Endodermal cell (in vitro differentiated cells): Measurements from ENCODE around the gene SUDS3. TPM values are rescaled to one million over a fixed set of nuclear protein-coding genes. Genes with fewer than 3 reads are reported as not detected.
"Not testable (repeated sequence)": the region's sequence is repeated elsewhere in the genome, so short reads cannot be mapped to it uniquely, and the experiment has no call there.

ENCODE experiments used
- DNase-seq: peaks from one replicate; pipeline ENCODE4 v3.0.0-alpha.2; 2017
- H3K27ac ChIP-seq: 2 replicates; pipeline ENCODE4 v1.5.1; 2013; ENCODE audit warnings: mild to moderate bottlenecking, low read depth, low read length, moderate library complexity
- H3K27me3 ChIP-seq: 2 replicates; pipeline ENCODE4 v1.6.1; 2013; ENCODE audit warnings: mild to moderate bottlenecking, low read length, moderate library complexity; ENCODE audit not compliant: insufficient read depth, control insufficient read depth, poor library complexity, severe bottlenecking
- H3K36me3 ChIP-seq: 2 replicates; pipeline ENCODE4 v1.7.0; 2013; ENCODE audit warnings: mild to moderate bottlenecking, low read length, moderate library complexity; ENCODE audit not compliant: control insufficient read depth, insufficient read depth
- H3K4me1 ChIP-seq: one replicate; pipeline ENCODE4 v1.7.0; 2013; ENCODE audit warnings: low read length; ENCODE audit not compliant: control insufficient read depth, insufficient read depth
- H3K4me3 ChIP-seq: 2 replicates; pipeline ENCODE4 v1.5.1; 2013; ENCODE audit warnings: mild to moderate bottlenecking, low read length, moderate library complexity
- H3K9ac ChIP-seq: 2 replicates; pipeline ENCODE4 v1.6.1; 2013; ENCODE audit warnings: mild to moderate bottlenecking, low read length, moderate library complexity; ENCODE audit not compliant: poor library complexity, severe bottlenecking; ENCODE audit errors: extremely low read depth
- H3K9me3 ChIP-seq: 2 replicates; pipeline ENCODE4 v1.6.1; 2013; ENCODE audit warnings: mild to moderate bottlenecking, low read length, moderate library complexity; ENCODE audit not compliant: control insufficient read depth
- H3K27ac Mint-ChIP-seq: 2 replicates; pipeline ENCODE4 v1.8.0; 2020; ENCODE audit warnings: mixed read lengths
- H3K27me3 Mint-ChIP-seq: 2 replicates; pipeline ENCODE4 v1.8.0; 2021; ENCODE audit warnings: mild to moderate bottlenecking, mixed read lengths; ENCODE audit not compliant: insufficient read depth
- H3K36me3 Mint-ChIP-seq: 2 replicates; pipeline ENCODE4 v1.8.0; 2020; ENCODE audit warnings: low read depth, mixed read lengths
- H3K4me1 Mint-ChIP-seq: 2 replicates; pipeline ENCODE4 v1.8.0; 2020; ENCODE audit warnings: mixed read lengths
- H3K4me3 Mint-ChIP-seq: 2 replicates; pipeline ENCODE4 v1.8.0; 2020; ENCODE audit warnings: mild to moderate bottlenecking, moderate library complexity, mixed read lengths
- H3K9me3 Mint-ChIP-seq: 2 replicates; pipeline ENCODE4 v1.8.0; 2020; ENCODE audit warnings: mild to moderate bottlenecking, mixed read lengths
- CTCF ChIP-seq: fragments of 200-600 bp; sonication (generic); conservative IDR thresholded peaks from 2 replicates; pipeline ENCODE4 v1.5.0; 2021; ENCODE audit warnings: antibody characterized with exemption, mild to moderate bottlenecking
- WGBS, 2 experiments: methylation state at CpG; one replicate each; pipeline versions ENCODE4 v1.1.5 to v1.1.7; 2013; ENCODE audit warnings: missing lambda C conversion rate in 2 of 2, mixed read lengths in 1 of 2; ENCODE audit not compliant: insufficient coverage in 1 of 2, insufficient read length in 1 of 2; 5-methylcytosine and 5-hydroxymethylcytosine counted together
- total RNA-seq, 2 donors: library from RNA; stranded (reverse); fragmentation: NEBNext Ultra II Directional in 1 of 2; extraction: Animal tissue kit (Norgen Biotek cat#: 25700) in 1 of 2; gene quantifications; 2 replicates in 1 of 2; 3 replicates in 1 of 2; pipeline ENCODE4 v1.2.1, GENCODE V29; 2021

SUDS3 gene
- total RNA-seq, 2 donors from 2014 or later: 51.4 to 57.9 TPM

GRCh38 chr12:118404876-118405521 lies 28.6 kb downstream of the SUDS3 start:
- Mint-ChIP-seq H3K9me3 (no peaks in the 10 kb centered on the region), H3K27ac (no peak overlapping the region), H3K27me3 (no peaks in the 10 kb centered on the region), H3K36me3 (peaks cover 72% of the 10 kb centered on the region), H3K4me1 (no peaks in the 10 kb centered on the region), H3K4me3 (no peak overlapping the region)
- Histone ChIP-seq H3K36me3 (peaks cover 81% of the 10 kb centered on the region), H3K27me3 (no peaks in the 10 kb centered on the region), H3K9ac (no peak overlapping the region), H3K27ac (no peak overlapping the region), H3K4me3 (no peak overlapping the region), H3K9me3 (no peaks in the 10 kb centered on the region), H3K4me1 (no peaks in the 10 kb centered on the region)
- 69 to 80% methylated on average over 1 to 3 of the region's 4 CpGs for WGBS, 2 experiments
- peak; percentile 89 for DNase-seq
- peak; percentile 90 for TF ChIP-seq CTCF

- Histone ChIP-seq H3K36me3 (peaks cover 82% of the 10 kb centered on the region), H3K9me3 (peaks cover 17% of the 10 kb centered on the region)
- not testable (repeated sequence) for H3K27ac Mint-ChIP-seq, H3K9ac ChIP-seq, DNase-seq, H3K27me3 ChIP-seq, H3K27me3 Mint-ChIP-seq, H3K4me3 Mint-ChIP-seq, H3K9me3 Mint-ChIP-seq, H3K4me1 ChIP-seq, H3K27ac ChIP-seq, H3K4me3 ChIP-seq, H3K4me1 Mint-ChIP-seq
- H3K36me3 Mint-ChIP-seq: peaks cover 70% of the 10 kb centered on the region
- WGBS, 2 experiments: 72 to 85% methylated on average over 6 to 8 of the region's 8 CpGs
Measured at GRCh38 chr12:118408241-118408640, 31.9 kb downstream of the SUDS3 start.

GRCh38 chr12:118409834-118410233 lies 33.5 kb downstream of the SUDS3 start:
- Histone ChIP-seq H3K36me3 (peaks cover 83% of the 10 kb centered on the region), H3K4me1 (no peaks in the 10 kb centered on the region), H3K27me3 (no peaks in the 10 kb centered on the region), H3K4me3 (no peak overlapping the region), H3K9ac (no peak overlapping the region), H3K9me3 (peaks cover 17% of the 10 kb centered on the region), H3K27ac (no peak overlapping the region)
- 98% methylated on average over 2 of the region's 2 CpGs; no CpG with 5 or more reads in 1 of the 2 experiments for WGBS, 2 experiments
- TF ChIP-seq CTCF: no peak
- no peak for DNase-seq
- Mint-ChIP-seq H3K9me3 (no peaks in the 10 kb centered on the region), H3K27me3 (no peaks in the 10 kb centered on the region), H3K4me3 (no peak overlapping the region), H3K4me1 (no peaks in the 10 kb centered on the region), H3K36me3 (peaks cover 79% of the 10 kb centered on the region), H3K27ac (no peak overlapping the region)
